Activated B cell treated with CpG ODN at 0.5 μM for 24 hours (primary cell): ENCODE data around the gene PRKAG2. TPM values are rescaled to one million over a fixed set of nuclear protein-coding genes. Genes with fewer than 3 reads are reported as not detected.

Source experiments
- ATAC-seq: fragments of 200-7000 bp; cut with Tn5 transposase; one replicate; pipeline ENCODE4 v1.10.0; 2021; ENCODE audit warnings: low read depth, mild to moderate bottlenecking, moderate library complexity
- CTCF ChIA-PET: fragments of 350-600 bp; sonication (Branson Sonifier 250); formaldehyde crosslinking; loops from one replicate; lab custom pipeline; 2021; ENCODE audit warnings: antibody characterized with exemption; lab: Charles Lee
- POLR2A ChIA-PET: fragments of 350-600 bp; sonication (Branson Sonifier 250); formaldehyde crosslinking; loops from one replicate; lab custom pipeline; 2021; ENCODE audit warnings: antibody characterized with exemption; lab: Charles Lee
- DNase-seq: peaks from one replicate; pipeline ENCODE4 v3.0.0; 2022
- H3K27ac Mint-ChIP-seq: one replicate; pipeline ENCODE4 v1.8.0; 2020; ENCODE audit warnings: mixed read lengths
- H3K27me3 Mint-ChIP-seq: one replicate; pipeline ENCODE4 v1.8.0; 2021; ENCODE audit warnings: mixed read lengths
- H3K36me3 Mint-ChIP-seq: one replicate; pipeline ENCODE4 v1.8.0; 2021; ENCODE audit warnings: low read depth, mixed read lengths
- H3K4me1 Mint-ChIP-seq: one replicate; pipeline ENCODE4 v1.8.0; 2021; ENCODE audit warnings: mixed read lengths
- H3K4me3 Mint-ChIP-seq: one replicate; pipeline ENCODE4 v1.8.0; 2020; ENCODE audit warnings: mild to moderate bottlenecking, mixed read lengths
- H3K9me3 Mint-ChIP-seq: one replicate; pipeline ENCODE4 v1.8.0; 2020; ENCODE audit warnings: mixed read lengths
- CTCF ChIP-seq: fragments of 200-600 bp; IDR thresholded peaks from one replicate; pipeline ENCODE4 v1.8.0; 2022; ENCODE audit warnings: antibody characterized with exemption, mild to moderate bottlenecking
- intact Hi-C: fragments of 100-400 bp; cut with micrococcal nuclease; formaldehyde crosslinking; loops from one replicate; pipeline ENCODE4 v1.15.1; 2024
- total RNA-seq: library from RNA; stranded (reverse); gene quantifications from 2 replicates; pipeline ENCODE4 v1.2.3, GENCODE V29; 2022

Gene PRKAG2
- total RNA-seq, 1 donor from 2014 or later: 19.7 TPM

- Mint-ChIP-seq H3K27ac (no peak overlapping the region), H3K4me1 (peaks cover 28% of the 10 kb centered on the region), H3K36me3 (peaks cover 8% of the 10 kb centered on the region), H3K27me3 (no peaks in the 10 kb centered on the region), H3K9me3 (no peaks in the 10 kb centered on the region), H3K4me3 (no peak overlapping the region)
- ChIA-PET CTCF (no interaction called here), POLR2A (no interaction called here)
- no peak for TF ChIP-seq CTCF
- intact Hi-C loops: no loop called here
- ATAC-seq (no peak), DNase-seq (no peak)
Observed at GRCh38 chr7:151786936-151787335, 90.0 kb downstream of the PRKAG2 start.

GRCh38 chr7:151786241-151786640 is 90.7 kb downstream of the PRKAG2 start:
- ChIA-PET CTCF (interaction anchor here (0.7 kb wide), 1 partner anchor 165 kb away, joined by 3 read pairs; no protein-coding TSS in a partner anchor), POLR2A (no interaction called here)
- no peaks in the 10 kb centered on the region for H3K9me3 Mint-ChIP-seq
- no peak overlapping the region for H3K27ac Mint-ChIP-seq
- peaks cover 8% of the 10 kb centered on the region for H3K36me3 Mint-ChIP-seq
- no peak for ATAC-seq
- intact Hi-C loops: no loop called here
- H3K4me1 Mint-ChIP-seq: peaks cover 28% of the 10 kb centered on the region
- no peak for TF ChIP-seq CTCF
- DNase-seq: no peak
- no peak overlapping the region for H3K4me3 Mint-ChIP-seq
- H3K27me3 Mint-ChIP-seq: no peaks in the 10 kb centered on the region

- Mint-ChIP-seq H3K27me3 (no peaks in the 10 kb centered on the region), H3K9me3 (no peaks in the 10 kb centered on the region), H3K4me1 (peaks cover 28% of the 10 kb centered on the region), H3K4me3 (no peak overlapping the region), H3K36me3 (peaks cover 13% of the 10 kb centered on the region), H3K27ac (no peak overlapping the region)
- ChIA-PET CTCF (interaction anchor here (0.7 kb wide), 1 partner anchor 166 kb away, joined by 3 read pairs; no protein-coding TSS in a partner anchor), POLR2A (no interaction called here)
- no peak for TF ChIP-seq CTCF
- intact Hi-C loops: no loop called here
- ATAC-seq (no peak), DNase-seq (no peak)
Observed at GRCh38 chr7:151785681-151785965, 91.3 kb downstream of the PRKAG2 start.

- ATAC-seq (no peak), DNase-seq (no peak)
- intact Hi-C loops: loop anchor here (5.0 kb wide), 1 partner anchor 922 kb away; no protein-coding TSS in a partner anchor
- H3K27ac Mint-ChIP-seq: no peak overlapping the region
- no peaks in the 10 kb centered on the region for H3K27me3 Mint-ChIP-seq
- peaks cover 23% of the 10 kb centered on the region for H3K4me1 Mint-ChIP-seq
- TF ChIP-seq CTCF: no peak
- no peaks in the 10 kb centered on the region for H3K9me3 Mint-ChIP-seq
- POLR2A ChIA-PET: no interaction called here
- H3K4me3 Mint-ChIP-seq: no peak overlapping the region
- H3K36me3 Mint-ChIP-seq: peaks cover 19% of the 10 kb centered on the region
- CTCF ChIA-PET: interaction anchor here (0.7 to 1.4 kb wide), 2 partner anchors 148 to 167 kb away, joined by 3 to 4 read pairs; no protein-coding TSS in a partner anchor
Observed at GRCh38 chr7:151784853-151785680, 91.8 kb downstream of the PRKAG2 start.

GRCh38 chr7:151783958-151784575 is 92.8 kb downstream of the PRKAG2 start:
- H3K9me3 Mint-ChIP-seq: no peaks in the 10 kb centered on the region
- ChIA-PET CTCF (interaction anchor here (1.0 to 3.2 kb wide), 9 partner anchors 8 to 244 kb away, joined by 3 to 19 read pairs (median 5); partner anchors contain the start of gene PRKAG2), POLR2A (interaction anchor here (1.5 to 1.8 kb wide), 2 partner anchors 93 to 151 kb away, joined by 3 to 5 read pairs; partner anchors contain the start of gene PRKAG2)
- intact Hi-C loops: loop anchor here (1.0 to 5.0 kb wide), 10 partner anchors 11 to 923 kb away; partner anchors contain the start of genes GALNT11 and PRKAG2
- H3K36me3 Mint-ChIP-seq: peaks cover 27% of the 10 kb centered on the region
- H3K27me3 Mint-ChIP-seq: no peaks in the 10 kb centered on the region
- H3K27ac Mint-ChIP-seq: no peak overlapping the region
- peaks cover 13% of the 10 kb centered on the region for H3K4me1 Mint-ChIP-seq
- no peak overlapping the region for H3K4me3 Mint-ChIP-seq
- no peak for ATAC-seq
- no peak for TF ChIP-seq CTCF
- DNase-seq: no peak
